ENCODE data around the gene TSSK3. TPM values are rescaled to one million over a fixed set of nuclear protein-coding genes. Genes with fewer than 3 reads are reported as not detected.

The TSSK3 gene
- total and polyA plus RNA-seq, 9 donors = 0.78 to 12.4 (median 4.0) TPM

GRCh38 chr1:32333251-32333963 lies 28.9 kb upstream of the TSSK3 start:
- TF ChIP-seq, protein P1, sequence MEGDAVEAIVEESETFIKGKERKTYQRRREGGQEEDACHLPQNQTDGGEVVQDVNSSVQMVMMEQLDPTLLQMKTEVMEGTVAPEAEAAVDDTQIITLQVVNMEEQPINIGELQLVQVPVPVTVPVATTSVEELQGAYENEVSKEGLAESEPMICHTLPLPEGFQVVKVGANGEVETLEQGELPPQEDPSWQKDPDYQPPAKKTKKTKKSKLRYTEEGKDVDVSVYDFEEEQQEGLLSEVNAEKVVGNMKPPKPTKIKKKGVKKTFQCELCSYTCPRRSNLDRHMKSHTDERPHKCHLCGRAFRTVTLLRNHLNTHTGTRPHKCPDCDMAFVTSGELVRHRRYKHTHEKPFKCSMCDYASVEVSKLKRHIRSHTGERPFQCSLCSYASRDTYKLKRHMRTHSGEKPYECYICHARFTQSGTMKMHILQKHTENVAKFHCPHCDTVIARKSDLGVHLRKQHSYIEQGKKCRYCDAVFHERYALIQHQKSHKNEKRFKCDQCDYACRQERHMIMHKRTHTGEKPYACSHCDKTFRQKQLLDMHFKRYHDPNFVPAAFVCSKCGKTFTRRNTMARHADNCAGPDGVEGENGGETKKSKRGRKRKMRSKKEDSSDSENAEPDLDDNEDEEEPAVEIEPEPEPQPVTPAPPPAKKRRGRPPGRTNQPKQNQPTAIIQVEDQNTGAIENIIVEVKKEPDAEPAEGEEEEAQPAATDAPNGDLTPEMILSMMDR (IDR thresholded peaks at IDR 0.05) = no peak
- no peak for TF ChIP-seq POLR2A (IDR thresholded peaks at IDR 0.05)
- no peak for TF ChIP-seq EP300 (IDR thresholded peaks at IDR 0.05)
- no peaks in the 10 kb centered on the region for H3K27me3 ChIP-seq
- H3K9me3 ChIP-seq = no peaks in the 10 kb centered on the region
- no peak overlapping the region for H3K27ac ChIP-seq
- H3K36me3 ChIP-seq = no peaks in the 10 kb centered on the region
- H3K4me1 ChIP-seq (ENCODE audit: insufficient read depth) = peaks cover 3% of the 10 kb centered on the region
- WGBS, 3 donors = 47 to 66% (median 50%) methylated on average over 3 of the region's 3 CpGs
- no peak for DNase-seq
- H3K4me3 ChIP-seq = no peak overlapping the region
- intact Hi-C loops (cut with DNase I) = no loop called here

GRCh38 chr1:32334274-32334861 lies 28.0 kb upstream of the TSSK3 start:
- intact Hi-C loops (cut with DNase I) = no loop called here
- no peaks in the 10 kb centered on the region for H3K9me3 ChIP-seq
- TF ChIP-seq POLR2A (IDR thresholded peaks at IDR 0.05) (no peak), EP300 (IDR thresholded peaks at IDR 0.05) (no peak)
- TF ChIP-seq, protein P1 (IDR thresholded peaks at IDR 0.05) = no peak
- peak overlapping the region; percentile 67 for H3K4me3 ChIP-seq
- no peaks in the 10 kb centered on the region for H3K27me3 ChIP-seq
- peaks cover 3% of the 10 kb centered on the region for H3K4me1 ChIP-seq (ENCODE audit: insufficient read depth)
- DNase-seq = peak in 1 of 5 donors; percentile 17
- H3K36me3 ChIP-seq = no peaks in the 10 kb centered on the region
- 13 to 19% (median 15%) methylated on average over 9 of the region's 9 CpGs for WGBS, 3 donors
- peak overlapping the region; percentile 85 to 95 for H3K27ac ChIP-seq

DNA sequence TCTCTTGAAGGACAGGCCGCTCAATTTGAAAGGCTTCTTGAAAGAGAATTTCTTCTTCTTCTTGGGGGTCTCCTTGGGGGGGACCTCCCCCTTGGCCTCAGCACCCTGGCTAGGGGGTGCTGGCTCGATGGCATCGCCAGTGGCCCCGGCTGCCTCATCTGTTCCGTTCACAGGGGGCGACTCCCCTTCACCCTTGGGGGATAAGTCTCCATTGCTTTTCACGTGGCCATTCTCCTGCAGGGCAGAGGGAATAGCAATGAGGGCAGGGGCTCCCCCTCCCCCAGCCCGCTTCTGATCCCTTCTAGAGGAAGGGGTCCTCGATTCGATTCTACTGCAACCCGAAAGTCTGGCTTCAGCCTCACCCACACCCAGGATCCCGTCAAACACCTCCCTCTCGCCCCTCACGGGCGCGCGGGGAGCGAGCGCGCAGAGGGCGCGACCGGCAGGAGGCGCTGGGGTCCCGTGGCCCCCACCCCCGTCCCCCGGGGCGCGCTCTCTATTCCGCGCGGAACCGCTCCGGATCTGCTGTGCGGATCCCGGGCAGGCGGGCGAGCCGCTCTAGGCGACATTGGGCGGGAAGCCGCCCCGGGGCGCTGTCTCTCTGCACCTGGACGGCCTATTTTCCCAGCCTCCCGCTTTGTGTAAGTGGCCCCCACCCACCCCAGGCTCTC lies 27.3 kb upstream of the TSSK3 start:
- Histone ChIP-seq H3K27ac (peak overlapping the region; percentile 85 to 95), H3K4me3 (peak overlapping the region; percentile 67), H3K4me1 (ENCODE audit: insufficient read depth) (peaks cover 3% of the 10 kb centered on the region), H3K36me3 (no peaks in the 10 kb centered on the region), H3K9me3 (no peaks in the 10 kb centered on the region), H3K27me3 (no peaks in the 10 kb centered on the region)
- DNase-seq = peak; percentile 62 to 81 (median 75)
- TF ChIP-seq, protein P1 (IDR thresholded peaks at IDR 0.05) = peak; percentile 72 to 80 (median 77)
- TF ChIP-seq POLR2A (IDR thresholded peaks at IDR 0.05) = no peak
- TF ChIP-seq EP300 (IDR thresholded peaks at IDR 0.05) = no peak
- intact Hi-C loops (cut with DNase I) = no loop called here
- 1 to 2% (median 1%) methylated on average over 27 to 46 of the region's 46 CpGs for WGBS, 3 donors

GRCh38 chr1:32335535-32335789 lies 26.9 kb upstream of the TSSK3 start:
- intact Hi-C loops (cut with DNase I) = no loop called here
- H3K27me3 ChIP-seq = no peaks in the 10 kb centered on the region
- no peaks in the 10 kb centered on the region for H3K9me3 ChIP-seq
- TF ChIP-seq, protein P1 (IDR thresholded peaks at IDR 0.05) = no peak
- TF ChIP-seq EP300 (IDR thresholded peaks at IDR 0.05) (no peak), POLR2A (IDR thresholded peaks at IDR 0.05) (no peak)
- peaks cover 3% of the 10 kb centered on the region for H3K4me1 ChIP-seq (ENCODE audit: insufficient read depth)
- no peak for DNase-seq
- 0% methylated on average over 22 to 28 of the region's 34 CpGs for WGBS, 3 donors
- peak overlapping the region; percentile 67 for H3K4me3 ChIP-seq
- H3K27ac ChIP-seq = peak overlapping the region; percentile 85 to 95
- H3K36me3 ChIP-seq = no peaks in the 10 kb centered on the region

Data from ovary (tissue), 9 donors.